ENCODE measurements around the gene MBD1.

- no peak for TF ChIP-seq POLR2A (IDR thresholded peaks at IDR 0.05)
- TF ChIP-seq, protein P1, sequence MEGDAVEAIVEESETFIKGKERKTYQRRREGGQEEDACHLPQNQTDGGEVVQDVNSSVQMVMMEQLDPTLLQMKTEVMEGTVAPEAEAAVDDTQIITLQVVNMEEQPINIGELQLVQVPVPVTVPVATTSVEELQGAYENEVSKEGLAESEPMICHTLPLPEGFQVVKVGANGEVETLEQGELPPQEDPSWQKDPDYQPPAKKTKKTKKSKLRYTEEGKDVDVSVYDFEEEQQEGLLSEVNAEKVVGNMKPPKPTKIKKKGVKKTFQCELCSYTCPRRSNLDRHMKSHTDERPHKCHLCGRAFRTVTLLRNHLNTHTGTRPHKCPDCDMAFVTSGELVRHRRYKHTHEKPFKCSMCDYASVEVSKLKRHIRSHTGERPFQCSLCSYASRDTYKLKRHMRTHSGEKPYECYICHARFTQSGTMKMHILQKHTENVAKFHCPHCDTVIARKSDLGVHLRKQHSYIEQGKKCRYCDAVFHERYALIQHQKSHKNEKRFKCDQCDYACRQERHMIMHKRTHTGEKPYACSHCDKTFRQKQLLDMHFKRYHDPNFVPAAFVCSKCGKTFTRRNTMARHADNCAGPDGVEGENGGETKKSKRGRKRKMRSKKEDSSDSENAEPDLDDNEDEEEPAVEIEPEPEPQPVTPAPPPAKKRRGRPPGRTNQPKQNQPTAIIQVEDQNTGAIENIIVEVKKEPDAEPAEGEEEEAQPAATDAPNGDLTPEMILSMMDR (IDR thresholded peaks at IDR 0.05): no peak
These were observed 41.2 kb downstream of the MBD1 start for GRCh38 chr18:50240080-50240563.
